Activated CD4-positive, alpha-beta T cell treated with anti-CD3 and anti-CD28 coated beads for 36 hours (primary cell): ENCODE data around the gene GNG12. TPM values are rescaled to one million over a fixed set of nuclear protein-coding genes. Genes with fewer than 3 reads are reported as not detected.

Source experiments
- ATAC-seq: fragments of 200-7000 bp; cut with Tn5 transposase; one replicate; pipeline ENCODE4 v1.10.0; 2021; ENCODE audit warnings: mild to moderate bottlenecking, moderate library complexity
- CTCF ChIA-PET: fragments of 350-600 bp; sonication (Branson Sonifier 250); formaldehyde crosslinking; loops from one replicate; lab custom pipeline; 2021; ENCODE audit warnings: antibody characterized with exemption; lab: Charles Lee
- POLR2A ChIA-PET: fragments of 350-600 bp; sonication (Branson Sonifier 250); formaldehyde crosslinking; loops from one replicate; lab custom pipeline; 2021; ENCODE audit warnings: antibody characterized with exemption, inconsistent platforms; lab: Charles Lee
- DNase-seq: peaks from one replicate; pipeline ENCODE4 v3.0.0-alpha.2; 2020
- H3K27ac Mint-ChIP-seq: one replicate; pipeline ENCODE4 v1.8.0; 2021; ENCODE audit warnings: mixed read lengths
- H3K27me3 Mint-ChIP-seq: one replicate; pipeline ENCODE4 v1.8.0; 2021; ENCODE audit warnings: mixed read lengths
- H3K36me3 Mint-ChIP-seq: one replicate; pipeline ENCODE4 v1.8.0; 2021; ENCODE audit warnings: low read depth, mixed read lengths
- H3K4me1 Mint-ChIP-seq: one replicate; pipeline ENCODE4 v1.8.0; 2021; ENCODE audit warnings: mixed read lengths
- H3K4me3 Mint-ChIP-seq: one replicate; pipeline ENCODE4 v1.8.0; 2021; ENCODE audit warnings: mild to moderate bottlenecking, moderate library complexity, mixed read lengths
- H3K9me3 Mint-ChIP-seq: one replicate; pipeline ENCODE4 v1.8.0; 2021; ENCODE audit warnings: low read depth, mixed read lengths
- intact Hi-C, 2 experiments: fragments of 100-400 bp; cut with DNase I in 1 of 2; cut with micrococcal nuclease in 1 of 2; formaldehyde crosslinking; loops; one replicate each; pipeline versions ENCODE4 v1.14.2 to v1.15.1; 2022 to 2024; cut with DNase I, micrococcal nuclease
- total RNA-seq, 2 experiments: library from RNA; stranded (reverse); gene quantifications; one replicate each; pipeline ENCODE4 v1.2.3, GENCODE V29; 2021

The GNG12 gene
- total RNA-seq, 2 experiments from 2014 or later: 0.07 to 0.11 TPM

GRCh38 chr1:67767103-67767782 is 66.0 kb downstream of the GNG12 start:
- intact Hi-C loops: loop anchor here (2.0 to 5.0 kb wide), 6 partner anchors 65 to 575 kb away; partner anchors contain the start of gene GNG12 (in 2 of the 2)
- CTCF ChIA-PET: interaction anchor here (0.7 to 5.9 kb wide), 17 partner anchors 10 to 240 kb away, joined by 3 to 44 read pairs (median 5); no protein-coding TSS in a partner anchor
- POLR2A ChIA-PET: no interaction called here
- peaks cover 30% of the 10 kb centered on the region for H3K27me3 Mint-ChIP-seq
- DNase-seq (no peak), ATAC-seq (no peak)
- H3K9me3 Mint-ChIP-seq: no peaks in the 10 kb centered on the region
- no peak overlapping the region for H3K4me3 Mint-ChIP-seq
- H3K27ac Mint-ChIP-seq: no peak overlapping the region
- H3K4me1 Mint-ChIP-seq: peaks cover 12% of the 10 kb centered on the region
- H3K36me3 Mint-ChIP-seq: no peaks in the 10 kb centered on the region

GRCh38 chr1:67766141-67766978 is 66.9 kb downstream of the GNG12 start:
- DNase-seq: peak; percentile 64
- intact Hi-C loops: loop anchor here (2.0 to 5.0 kb wide), 6 partner anchors 66 to 576 kb away; partner anchors contain the start of gene GNG12 (in 2 of the 2)
- Mint-ChIP-seq H3K4me3 (no peak overlapping the region), H3K27me3 (peaks cover 29% of the 10 kb centered on the region), H3K4me1 (peaks cover 12% of the 10 kb centered on the region), H3K27ac (no peak overlapping the region), H3K9me3 (no peaks in the 10 kb centered on the region), H3K36me3 (no peaks in the 10 kb centered on the region)
- POLR2A ChIA-PET: no interaction called here
- ATAC-seq: peak; percentile 46
- CTCF ChIA-PET: interaction anchor here (0.5 to 5.9 kb wide), 38 partner anchors 9 to 1665 kb away, joined by 3 to 44 read pairs (median 4); no protein-coding TSS in a partner anchor

- ATAC-seq (no peak), DNase-seq (no peak)
- intact Hi-C loops: loop anchor here (5.0 kb wide), 4 partner anchors 68 to 578 kb away; partner anchors contain the start of gene GNG12 (in 2 of the 2)
- no peak overlapping the region for H3K4me3 Mint-ChIP-seq
- H3K27me3 Mint-ChIP-seq: peaks cover 24% of the 10 kb centered on the region
- peaks cover 7% of the 10 kb centered on the region for H3K4me1 Mint-ChIP-seq
- no peaks in the 10 kb centered on the region for H3K36me3 Mint-ChIP-seq
- CTCF ChIA-PET: interaction anchor here (0.6 to 5.9 kb wide), 14 partner anchors 8 to 1192 kb away, joined by 3 to 44 read pairs (median 6); no protein-coding TSS in a partner anchor
- no peaks in the 10 kb centered on the region for H3K9me3 Mint-ChIP-seq
- no peak overlapping the region for H3K27ac Mint-ChIP-seq
- POLR2A ChIA-PET: no interaction called here
Measured at GRCh38 chr1:67764633-67765032, 68.6 kb downstream of the GNG12 start.

GRCh38 chr1:67761730-67762129 is 71.5 kb downstream of the GNG12 start:
- H3K9me3 Mint-ChIP-seq: no peaks in the 10 kb centered on the region
- H3K27ac Mint-ChIP-seq: no peak overlapping the region
- CTCF ChIA-PET: interaction anchor here (0.7 to 8.0 kb wide), 6 partner anchors 11 to 225 kb away, joined by 3 to 161 read pairs (median 10); no protein-coding TSS in a partner anchor
- H3K4me1 Mint-ChIP-seq: peaks cover 7% of the 10 kb centered on the region
- H3K36me3 Mint-ChIP-seq: no peaks in the 10 kb centered on the region
- POLR2A ChIA-PET: no interaction called here
- H3K4me3 Mint-ChIP-seq: no peak overlapping the region
- DNase-seq (no peak), ATAC-seq (no peak)
- intact Hi-C loops: loop anchor here in 1 of 2 experiments (2.0 kb wide), 1 partner anchor 75 kb away; no protein-coding TSS in a partner anchor
- H3K27me3 Mint-ChIP-seq: peaks cover 16% of the 10 kb centered on the region

GRCh38 chr1:67761091-67761490 is 72.2 kb downstream of the GNG12 start:
- no peak for ATAC-seq
- Mint-ChIP-seq H3K27ac (no peak overlapping the region), H3K9me3 (no peaks in the 10 kb centered on the region), H3K27me3 (peaks cover 15% of the 10 kb centered on the region), H3K36me3 (no peaks in the 10 kb centered on the region), H3K4me3 (no peak overlapping the region), H3K4me1 (peaks cover 4% of the 10 kb centered on the region)
- ChIA-PET CTCF (interaction anchor here (0.6 to 8.0 kb wide), 31 partner anchors 8 to 556 kb away, joined by 3 to 161 read pairs (median 5); partner anchors contain the start of gene GADD45A), POLR2A (no interaction called here)
- DNase-seq: no peak
- intact Hi-C loops: loop anchor here in 1 of 2 experiments (2.0 kb wide), 1 partner anchor 74 kb away; no protein-coding TSS in a partner anchor

- Mint-ChIP-seq H3K9me3 (no peaks in the 10 kb centered on the region), H3K4me1 (no peaks in the 10 kb centered on the region), H3K27me3 (peaks cover 13% of the 10 kb centered on the region), H3K4me3 (no peak overlapping the region), H3K27ac (no peak overlapping the region), H3K36me3 (no peaks in the 10 kb centered on the region)
- ChIA-PET CTCF (interaction anchor here (0.6 to 8.0 kb wide), 52 partner anchors 9 to 555 kb away, joined by 3 to 161 read pairs (median 5); partner anchors contain the start of gene GADD45A), POLR2A (interaction anchor here (0.6 to 0.8 kb wide), 2 partner anchors 59 to 199 kb away, joined by 3 read pairs; no protein-coding TSS in a partner anchor)
- intact Hi-C loops: loop anchor here (1.0 to 2.0 kb wide), 5 partner anchors 73 to 228 kb away; no protein-coding TSS in a partner anchor
- peak; percentile 76 for DNase-seq
- ATAC-seq: peak; percentile 58
Measured at GRCh38 chr1:67760030-67760821, 73.0 kb downstream of the GNG12 start.

- Mint-ChIP-seq H3K9me3 (no peaks in the 10 kb centered on the region), H3K27me3 (peaks cover 13% of the 10 kb centered on the region), H3K4me3 (no peak overlapping the region), H3K27ac (no peak overlapping the region), H3K36me3 (no peaks in the 10 kb centered on the region), H3K4me1 (no peaks in the 10 kb centered on the region)
- DNase-seq (no peak), ATAC-seq (no peak)
- ChIA-PET CTCF (interaction anchor here (0.6 to 8.0 kb wide), 36 partner anchors 8 to 254 kb away, joined by 3 to 161 read pairs (median 5); partner anchors contain the start of gene GADD45A), POLR2A (interaction anchor here (0.6 to 0.8 kb wide), 2 partner anchors 59 to 198 kb away, joined by 3 read pairs; no protein-coding TSS in a partner anchor)
- intact Hi-C loops: loop anchor here (1.0 to 2.0 kb wide), 5 partner anchors 73 to 227 kb away; no protein-coding TSS in a partner anchor
Measured at GRCh38 chr1:67759692-67760029, 73.6 kb downstream of the GNG12 start.

- intact Hi-C loops: no loop called here
- no peak overlapping the region for H3K27ac Mint-ChIP-seq
- H3K27me3 Mint-ChIP-seq: peaks cover 9% of the 10 kb centered on the region
- ATAC-seq (no peak), DNase-seq (no peak)
- CTCF ChIA-PET: interaction anchor here (0.6 to 8.0 kb wide), 17 partner anchors 10 to 237 kb away, joined by 3 to 161 read pairs (median 7); partner anchors contain the start of gene GADD45A
- no peaks in the 10 kb centered on the region for H3K9me3 Mint-ChIP-seq
- no peaks in the 10 kb centered on the region for H3K36me3 Mint-ChIP-seq
- no peak overlapping the region for H3K4me3 Mint-ChIP-seq
- POLR2A ChIA-PET: interaction anchor here (0.8 kb wide), 1 partner anchor 197 kb away, joined by 3 read pairs; no protein-coding TSS in a partner anchor
- peaks cover 3% of the 10 kb centered on the region for H3K4me1 Mint-ChIP-seq
Measured at GRCh38 chr1:67759066-67759465, 74.2 kb downstream of the GNG12 start.

- Mint-ChIP-seq H3K4me1 (peaks cover 5% of the 10 kb centered on the region), H3K9me3 (no peaks in the 10 kb centered on the region), H3K4me3 (no peak overlapping the region), H3K27ac (no peak overlapping the region), H3K27me3 (peaks cover 3% of the 10 kb centered on the region), H3K36me3 (no peaks in the 10 kb centered on the region)
- intact Hi-C loops: no loop called here
- DNase-seq (no peak), ATAC-seq (no peak)
- ChIA-PET CTCF (interaction anchor here (0.6 to 8.0 kb wide), 5 partner anchors 11 to 231 kb away, joined by 3 to 113 read pairs (median 12); no protein-coding TSS in a partner anchor), POLR2A (no interaction called here)
Measured at GRCh38 chr1:67755619-67756018, 77.6 kb downstream of the GNG12 start.

- intact Hi-C loops: no loop called here
- POLR2A ChIA-PET: no interaction called here
- CTCF ChIA-PET: interaction anchor here (0.6 to 8.0 kb wide), 7 partner anchors 12 to 231 kb away, joined by 3 to 113 read pairs (median 3); no protein-coding TSS in a partner anchor
- Mint-ChIP-seq H3K27me3 (no peaks in the 10 kb centered on the region), H3K36me3 (no peaks in the 10 kb centered on the region), H3K4me1 (peaks cover 6% of the 10 kb centered on the region), H3K27ac (no peak overlapping the region), H3K4me3 (no peak overlapping the region), H3K9me3 (no peaks in the 10 kb centered on the region)
- ATAC-seq (no peak), DNase-seq (no peak)
Measured at GRCh38 chr1:67755160-67755559, 78.1 kb downstream of the GNG12 start.
